ENCODE data around the gene KCNT1. TPM values are rescaled to one million over a fixed set of nuclear protein-coding genes. Genes with fewer than 3 reads are reported as not detected.

Gene KCNT1
- total RNA-seq, 2 experiments from 2014 or later = 0.11 to 0.22 TPM

GRCh38 chr9:135826188-135826545, 124.2 kb downstream of the KCNT1 start:
- POLR2A ChIA-PET = no interaction called here
- peaks cover 41% of the 10 kb centered on the region for H3K36me3 ChIP-seq (ENCODE audit: insufficient read depth, low read length)
- peaks cover 91% of the 10 kb centered on the region for H3K36me3 Mint-ChIP-seq (ENCODE audit: low read depth)

GRCh38 chr9:135827301-135827700, 125.3 kb downstream of the KCNT1 start:
- Mint-ChIP-seq H3K27me3 (no peaks in the 10 kb centered on the region), H3K36me3 (ENCODE audit: low read depth) (peaks cover 87% of the 10 kb centered on the region), H3K27ac (no peak overlapping the region), H3K9me3 (no peaks in the 10 kb centered on the region), H3K4me3 (no peak overlapping the region), H3K4me1 (ENCODE audit: low read depth) (peaks cover 16% of the 10 kb centered on the region)
- Histone ChIP-seq H3K27ac (ENCODE audit: low read depth in 1 of 2, low read length in 2 of 2) (no peak overlapping the region), H3K4me1 (ENCODE audit: insufficient read depth, low read length) (no peaks in the 10 kb centered on the region), H3K9me3 (ENCODE audit: control insufficient read depth in 1 of 2, insufficient read depth in 1 of 2, low read length in 2 of 2) (peaks cover 11 to 22% of the 10 kb centered on the region in 2 experiments), H3K36me3 (ENCODE audit: insufficient read depth, low read length) (peaks cover 29% of the 10 kb centered on the region), H3K27me3 (ENCODE audit: control insufficient read depth in 1 of 2, insufficient read depth in 2 of 2, low read length in 2 of 2) (no peaks in the 10 kb centered on the region), H3K4me3 (ENCODE audit: low read length) (no peak overlapping the region)
- TF ChIP-seq CTCF (IDR thresholded peaks at IDR 0.05) = no peak
- ATAC-seq (ENCODE audit: poor library complexity) = no peak
- intact Hi-C loops (cut with DNase I, micrococcal nuclease) = no loop called here
- CTCF ChIA-PET = no interaction called here
- POLR2A ChIA-PET = no interaction called here
- DNase-seq = no peak

More at GRCh38 chr9:135826188-135826545, 124.2 kb downstream of the KCNT1 start:
- Histone ChIP-seq H3K4me1 (ENCODE audit: insufficient read depth, low read length) (no peaks in the 10 kb centered on the region), H3K27me3 (ENCODE audit: control insufficient read depth in 1 of 2, insufficient read depth in 2 of 2, low read length in 2 of 2) (no peaks in the 10 kb centered on the region), H3K9me3 (ENCODE audit: control insufficient read depth in 1 of 2, insufficient read depth in 1 of 2, low read length in 2 of 2) (peaks cover 11 to 21% of the 10 kb centered on the region in 2 experiments), H3K4me3 (ENCODE audit: low read length) (no peak overlapping the region), H3K27ac (ENCODE audit: low read depth in 1 of 2, low read length in 2 of 2) (no peak overlapping the region)
- intact Hi-C loops (cut with DNase I, micrococcal nuclease) = no loop called here
- Mint-ChIP-seq H3K4me1 (ENCODE audit: low read depth) (peaks cover 8% of the 10 kb centered on the region), H3K27ac (no peak overlapping the region), H3K27me3 (no peaks in the 10 kb centered on the region), H3K9me3 (no peaks in the 10 kb centered on the region), H3K4me3 (no peak overlapping the region)
- ATAC-seq (ENCODE audit: poor library complexity) (no peak), DNase-seq (no peak)
- CTCF ChIA-PET = no interaction called here
- no peak for TF ChIP-seq CTCF (IDR thresholded peaks at IDR 0.05)

- Histone ChIP-seq H3K27ac (ENCODE audit: low read depth in 1 of 2, low read length in 2 of 2) (no peak overlapping the region), H3K27me3 (ENCODE audit: control insufficient read depth in 1 of 2, insufficient read depth in 2 of 2, low read length in 2 of 2) (no peaks in the 10 kb centered on the region), H3K4me1 (ENCODE audit: insufficient read depth, low read length) (no peaks in the 10 kb centered on the region), H3K4me3 (ENCODE audit: low read length) (no peak overlapping the region), H3K9me3 (ENCODE audit: control insufficient read depth in 1 of 2, insufficient read depth in 1 of 2, low read length in 2 of 2) (peaks cover 11 to 22% of the 10 kb centered on the region in 2 experiments), H3K36me3 (ENCODE audit: insufficient read depth, low read length) (peaks cover 22% of the 10 kb centered on the region)
- Mint-ChIP-seq H3K4me1 (ENCODE audit: low read depth) (peaks cover 16% of the 10 kb centered on the region), H3K9me3 (no peaks in the 10 kb centered on the region), H3K27ac (no peak overlapping the region), H3K27me3 (no peaks in the 10 kb centered on the region), H3K4me3 (no peak overlapping the region), H3K36me3 (ENCODE audit: low read depth) (peaks cover 85% of the 10 kb centered on the region)
- DNase-seq = no peak
- no peak for ATAC-seq (ENCODE audit: poor library complexity)
- ChIA-PET CTCF (no interaction called here), POLR2A (no interaction called here)
- no peak for TF ChIP-seq CTCF (IDR thresholded peaks at IDR 0.05)
- intact Hi-C loops (cut with DNase I, micrococcal nuclease) = no loop called here
These were observed 126.0 kb downstream of the KCNT1 start for GRCh38 chr9:135827866-135828580.

Data from CD4-positive, alpha-beta T cell (primary cell).